Fibroblast of skin of scalp (primary cell): Measurements from ENCODE around the gene ALDH9A1.

ENCODE experiments used
- DNase-seq: peaks from one replicate; pipeline ENCODE4 v3.0.0-alpha.2; 2013

The ALDH9A1 gene

DNA sequence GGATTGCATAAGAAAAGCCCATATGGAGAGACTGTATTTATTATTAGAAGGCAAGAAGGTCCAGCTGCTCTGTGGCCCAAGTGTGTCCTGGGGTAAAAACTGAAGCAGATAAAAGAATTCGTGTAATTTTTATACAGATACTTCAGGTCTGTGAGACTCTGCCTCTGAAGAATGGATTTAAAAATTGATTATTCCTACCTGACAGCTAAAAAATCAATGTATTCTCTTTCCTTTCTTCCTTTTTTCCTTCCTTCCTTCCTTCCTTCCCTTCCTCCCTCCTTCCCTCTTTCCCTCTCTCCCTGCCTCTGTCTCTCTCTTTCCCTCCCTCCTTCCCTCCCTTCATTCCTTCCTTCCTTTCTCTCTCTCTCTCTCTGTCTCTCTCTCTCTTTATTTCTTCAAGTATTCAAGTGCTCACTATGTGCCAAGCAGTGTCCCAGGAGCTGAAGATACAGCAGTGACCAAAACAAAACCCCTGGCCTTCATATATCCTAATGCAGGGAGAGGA is 78.7 kb downstream of the ALDH9A1 start:
- no peak for DNase-seq

DNA sequence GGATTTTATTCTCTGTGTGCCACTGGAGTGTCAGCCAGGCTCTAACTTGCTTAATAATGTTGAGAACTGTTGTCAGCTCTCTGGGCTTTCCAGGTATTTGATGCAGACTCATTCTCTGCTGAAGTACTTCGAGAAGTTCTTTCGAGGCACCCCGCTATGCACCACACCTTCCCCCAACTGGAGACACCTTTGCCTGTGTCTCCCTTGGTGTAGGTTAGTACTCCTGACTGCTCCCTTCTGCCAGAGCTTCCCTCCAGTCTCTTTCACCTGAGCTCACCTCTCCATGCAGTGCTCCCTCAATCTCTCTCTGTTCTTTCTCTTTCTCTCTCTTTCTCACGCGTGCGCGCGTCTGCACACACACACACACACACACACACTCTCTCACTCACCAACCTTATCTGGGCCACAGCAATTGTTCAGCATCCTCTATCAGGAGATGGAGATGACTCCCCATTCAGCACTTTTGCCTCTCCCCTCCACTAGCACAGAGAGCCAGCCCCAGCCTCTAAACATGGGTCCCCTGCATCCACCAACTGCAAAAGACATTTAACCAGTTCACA is 81.3 kb downstream of the ALDH9A1 start:
- no peak for DNase-seq

DNA sequence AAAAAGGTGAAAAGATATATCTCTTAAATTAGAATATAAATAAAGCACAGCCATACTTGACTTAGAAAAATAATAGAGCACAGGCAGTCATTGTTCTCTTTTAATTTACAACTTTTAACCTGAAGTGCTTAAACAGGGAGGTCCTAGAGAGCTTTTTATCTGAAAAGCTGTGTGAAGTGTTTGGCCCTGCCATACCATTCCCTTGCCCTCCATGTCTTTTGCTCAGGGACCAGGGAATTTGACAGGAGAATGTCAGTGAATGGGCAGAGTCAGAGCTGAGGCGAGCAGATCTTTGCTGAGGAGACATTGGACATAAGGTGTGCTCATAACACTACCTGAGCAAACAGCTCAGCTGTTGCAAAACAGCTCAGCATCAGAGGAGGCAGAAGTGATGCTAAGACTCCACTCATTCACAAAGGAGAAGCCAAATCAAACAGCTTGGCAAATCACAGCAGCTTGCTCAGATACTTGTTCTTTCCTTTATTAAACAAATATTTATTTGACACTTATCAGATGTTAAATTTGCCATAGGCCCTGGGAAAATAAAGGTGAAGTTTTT is 82.2 kb downstream of the ALDH9A1 start:
- DNase-seq = no peak
